ELF-1 (cell line): ENCODE data around the gene ZFYVE28.
A peak's percentile ranks its signal among the peaks of the same experiment; 100 is the strongest.

Experiments used
- DNase-seq: peaks from one replicate; pipeline ENCODE4 v3.0.0-alpha.2; 2016; ENCODE audit warnings: low read depth, low spot score

The ZFYVE28 gene

DNA sequence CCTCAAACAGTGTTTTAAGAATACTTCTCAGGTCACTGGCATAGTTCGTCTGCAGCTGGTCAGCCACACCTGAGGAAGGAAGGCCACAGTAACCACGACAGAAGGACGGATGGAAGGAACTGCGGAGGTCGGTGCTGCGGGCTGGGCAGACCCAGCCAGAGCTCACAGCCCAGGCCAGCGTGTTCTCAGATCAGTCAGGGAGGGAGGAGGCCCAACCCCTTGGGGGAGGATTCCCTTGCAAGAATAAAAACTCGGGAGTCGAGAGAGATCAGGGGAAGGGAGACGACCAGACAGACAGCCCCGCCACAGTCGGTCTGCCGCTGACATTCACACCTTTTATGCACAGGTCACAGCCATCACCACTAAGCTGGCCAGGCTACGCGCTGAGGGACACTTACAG lies 145.2 kb downstream of the ZFYVE28 start:
- DNase-seq = no peak

DNA sequence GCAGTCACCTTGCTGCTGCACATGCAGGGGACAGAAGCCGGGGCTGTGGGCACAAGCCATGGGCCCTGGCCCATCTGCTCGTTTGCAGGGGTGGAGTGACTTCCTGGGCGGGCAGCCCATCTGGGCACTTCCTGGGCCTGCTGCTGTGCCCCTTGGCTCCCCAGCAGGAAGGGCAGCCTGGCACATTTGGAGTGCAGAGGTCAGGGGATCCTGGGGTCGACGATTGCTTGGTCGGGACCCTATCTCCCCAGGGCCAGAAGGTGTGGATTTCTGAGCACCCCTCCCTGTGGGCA lies 145.7 kb downstream of the ZFYVE28 start:
- DNase-seq = no peak

DNA sequence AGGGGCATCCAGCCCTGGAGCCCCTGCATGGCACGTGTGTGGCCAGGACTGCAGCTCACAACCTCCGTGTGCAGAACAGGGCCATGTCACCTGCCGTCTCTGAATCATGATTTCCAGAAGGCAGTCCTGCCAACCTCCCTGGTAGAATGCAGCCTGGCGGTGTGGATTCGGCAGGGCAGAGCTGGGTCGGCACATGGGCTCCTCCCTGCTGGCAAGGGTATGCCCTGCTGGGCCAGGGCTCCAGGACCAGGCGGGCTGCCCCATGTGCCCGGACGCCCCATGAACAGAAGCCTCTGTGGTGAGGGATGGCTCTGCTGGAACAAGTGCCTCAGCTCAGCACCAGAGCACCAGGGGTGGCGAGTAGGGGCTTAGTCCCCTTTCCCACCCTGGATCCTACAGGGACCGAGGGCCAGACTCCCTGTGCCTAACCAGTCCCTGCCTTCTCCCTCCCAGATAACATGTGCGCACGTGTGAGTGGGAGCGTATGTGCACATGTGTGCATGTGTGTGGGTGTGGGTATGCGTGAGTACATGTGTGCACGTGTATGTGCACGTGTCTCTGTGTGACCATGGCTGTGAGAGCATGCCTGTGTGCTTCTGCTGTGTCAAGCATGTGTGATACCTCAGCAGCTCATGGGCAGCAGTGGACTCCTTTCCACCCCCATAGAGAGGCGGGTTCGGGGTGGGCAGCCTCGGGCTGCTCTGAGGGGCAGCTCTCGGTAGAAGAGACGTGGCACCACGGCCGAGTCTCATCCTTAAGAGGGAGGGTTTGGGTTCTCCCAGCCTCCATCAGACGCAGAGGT lies 146.2 kb downstream of the ZFYVE28 start:
- no peak for DNase-seq

DNA sequence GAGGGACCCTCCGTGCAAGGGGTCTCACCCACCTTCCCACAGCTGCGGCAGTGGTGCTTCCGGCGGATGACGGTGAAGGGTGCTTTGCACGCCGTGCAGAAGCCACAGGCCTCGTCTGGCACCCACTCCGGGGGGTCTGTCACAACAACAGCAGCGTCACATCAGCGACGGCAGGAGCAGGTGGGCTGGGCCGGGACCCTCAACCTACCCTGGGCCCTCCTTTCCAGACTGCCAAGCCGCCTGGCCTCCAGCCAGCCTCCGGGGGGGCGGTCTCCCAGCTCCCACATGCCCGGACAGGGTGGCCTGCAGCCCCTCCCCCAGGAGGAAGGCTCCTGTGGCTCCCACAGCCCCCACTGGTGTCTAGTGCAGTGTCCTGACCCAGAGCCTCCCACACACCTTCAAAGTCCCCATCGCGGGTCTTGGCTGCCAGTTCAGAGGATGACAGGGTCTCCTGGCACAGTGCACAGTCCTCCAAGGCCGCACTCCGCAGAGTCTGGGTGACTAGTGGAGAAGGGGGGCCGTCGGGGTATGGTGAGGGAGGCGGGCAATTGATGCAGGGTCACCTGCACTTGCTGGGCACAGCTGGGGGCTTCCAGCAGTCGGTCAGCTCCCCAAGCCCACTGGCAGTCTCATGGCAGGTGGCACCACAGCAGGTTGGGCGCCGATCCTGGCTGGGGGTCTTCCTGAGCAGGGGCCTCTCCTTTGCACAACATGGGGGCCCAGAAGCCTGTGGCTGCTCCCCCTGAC lies 147.0 kb downstream of the ZFYVE28 start:
- DNase-seq = no peak

DNA sequence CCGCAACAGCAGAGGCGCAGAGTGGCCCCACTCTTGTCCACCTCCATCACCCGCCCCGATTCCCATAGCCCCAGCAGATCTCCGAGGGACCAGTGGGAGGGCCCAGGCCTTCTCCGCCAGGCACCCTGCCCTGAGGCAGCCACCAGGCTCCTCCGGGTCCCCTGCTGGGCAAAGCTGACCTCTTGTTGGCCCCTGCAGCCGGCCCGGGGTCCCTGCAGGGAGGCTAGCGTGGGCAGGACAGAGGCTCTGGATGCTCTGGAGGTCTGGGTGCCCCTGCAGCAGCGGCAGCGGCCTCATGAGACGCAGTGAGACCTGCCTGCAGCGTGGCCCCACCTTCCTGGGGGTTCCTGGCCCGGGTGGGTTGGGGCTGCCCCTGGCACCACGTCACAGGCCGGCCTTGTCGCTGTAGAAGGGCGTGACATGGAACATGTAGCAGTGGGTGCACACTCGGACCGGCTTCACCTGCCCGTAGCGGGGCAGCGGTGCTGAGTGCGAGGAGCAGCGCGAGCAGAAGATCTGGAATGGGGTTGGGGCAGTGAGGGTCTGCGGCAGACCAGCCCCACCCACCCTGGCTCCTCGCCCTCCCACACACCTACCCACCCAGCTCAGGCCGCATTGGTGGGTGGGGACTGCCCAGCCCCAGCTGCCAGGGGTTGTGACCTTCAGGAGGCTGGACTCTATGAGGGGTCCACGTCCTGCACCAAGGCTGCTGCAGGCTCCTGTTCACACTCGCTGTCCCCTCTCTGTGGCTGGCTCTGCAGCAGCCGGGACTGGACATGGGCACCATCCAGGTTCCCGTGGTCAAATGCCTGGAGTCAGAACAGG lies 147.9 kb downstream of the ZFYVE28 start:
- DNase-seq = no peak

DNA sequence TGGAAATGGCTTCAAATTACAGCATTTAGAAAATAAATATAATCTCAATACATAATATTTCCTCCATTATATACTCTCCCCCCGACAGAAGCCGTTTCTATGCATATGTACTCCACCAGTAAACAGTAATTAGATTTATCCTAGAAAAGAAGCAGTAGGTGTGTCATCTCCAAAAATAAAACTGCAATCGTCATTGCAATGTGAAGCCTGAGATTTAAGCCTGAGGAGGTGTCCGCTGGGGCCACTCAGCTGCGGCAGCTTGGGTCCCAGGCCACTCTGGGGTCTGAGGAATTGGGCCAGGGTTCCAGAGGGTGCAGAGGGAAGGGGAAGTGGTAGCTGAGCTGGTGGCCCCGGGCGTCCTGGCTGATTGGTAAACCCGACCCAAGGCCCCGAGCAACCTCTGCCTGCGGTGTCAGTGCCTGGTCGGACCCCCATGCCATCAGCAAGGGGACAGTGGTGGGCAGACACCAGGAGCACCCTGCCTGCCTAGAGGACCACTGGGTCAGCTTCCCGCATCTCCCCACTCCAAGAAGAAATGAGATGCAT lies 148.8 kb downstream of the ZFYVE28 start:
- DNase-seq = no peak

DNA sequence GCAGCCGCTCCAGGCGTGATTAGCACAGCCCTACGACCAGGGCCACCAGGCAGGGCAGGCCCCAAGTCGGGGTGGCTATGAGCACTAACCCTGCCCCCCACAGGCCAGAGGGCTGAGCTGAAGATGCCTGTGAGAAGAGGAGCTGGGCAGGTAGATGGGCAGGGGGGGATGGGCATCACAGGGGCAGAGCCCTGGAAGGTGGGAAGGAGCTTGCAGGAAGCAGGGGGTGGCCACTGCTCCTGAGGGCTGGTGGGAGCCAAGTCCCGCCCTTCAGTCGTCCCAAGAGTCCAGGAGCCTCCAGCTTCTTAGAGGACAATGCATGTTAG lies 149.3 kb downstream of the ZFYVE28 start:
- DNase-seq = no peak

DNA sequence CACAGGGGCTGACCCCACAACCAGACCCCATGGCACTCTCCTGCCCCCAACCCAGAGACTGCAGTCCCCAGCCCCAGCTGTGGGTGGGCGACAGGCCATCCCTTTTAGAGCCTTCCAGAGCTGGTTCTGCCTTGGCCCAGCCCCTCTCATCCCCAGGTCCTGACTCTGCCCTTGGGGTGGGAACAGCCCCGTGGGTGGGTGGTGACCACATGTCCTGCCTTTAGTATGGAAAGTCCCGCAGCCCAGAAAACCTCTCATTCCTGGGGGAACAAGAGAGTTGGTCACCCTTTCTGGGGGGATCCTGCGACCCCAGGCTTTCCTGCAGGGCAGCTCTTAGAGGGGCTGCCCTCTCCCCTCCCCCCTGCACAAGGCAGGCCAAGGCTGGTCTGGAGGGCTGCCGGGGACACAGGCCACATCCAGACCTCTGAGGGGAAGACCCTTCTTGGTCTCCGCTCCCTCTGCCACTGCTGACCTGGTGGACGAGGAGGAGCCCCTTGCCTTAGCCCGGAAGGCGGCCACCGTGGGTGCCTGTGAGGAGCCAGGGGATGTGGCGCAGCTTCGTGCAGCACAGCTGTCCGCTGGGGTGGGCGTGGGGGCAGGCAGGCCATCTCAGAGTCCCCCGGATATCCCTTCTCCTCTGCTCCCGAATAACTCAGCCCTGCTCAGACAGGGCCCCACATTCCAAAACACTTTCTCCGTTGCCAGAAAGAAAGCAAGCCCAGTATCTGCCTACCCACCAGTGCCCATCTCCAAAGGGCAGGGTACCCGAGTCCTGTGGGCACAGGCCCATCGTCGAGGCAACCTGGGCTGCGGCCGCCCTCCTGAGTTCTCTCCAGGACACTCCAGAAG lies 149.9 kb downstream of the ZFYVE28 start:
- DNase-seq = no peak

DNA sequence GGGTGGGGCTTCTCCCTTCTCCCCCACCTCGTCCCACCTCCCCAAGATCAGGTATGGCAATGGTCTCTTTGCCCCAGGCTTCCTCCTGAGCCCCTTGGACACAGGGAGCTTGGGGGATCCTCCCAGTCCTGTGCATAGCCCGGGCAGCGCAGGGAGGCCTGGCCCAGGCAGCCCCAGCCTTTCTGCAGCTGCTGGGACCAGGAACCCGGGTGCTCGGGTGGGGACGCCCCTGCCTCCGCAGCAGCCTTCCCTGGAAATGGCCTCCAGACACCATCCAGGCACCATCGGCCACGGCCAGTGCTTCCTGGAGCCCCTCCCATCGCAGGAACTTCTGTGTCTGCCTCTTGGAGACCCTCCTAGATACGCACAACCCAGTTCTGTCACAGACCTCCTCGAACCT lies 150.6 kb downstream of the ZFYVE28 start:
- DNase-seq = no peak

DNA sequence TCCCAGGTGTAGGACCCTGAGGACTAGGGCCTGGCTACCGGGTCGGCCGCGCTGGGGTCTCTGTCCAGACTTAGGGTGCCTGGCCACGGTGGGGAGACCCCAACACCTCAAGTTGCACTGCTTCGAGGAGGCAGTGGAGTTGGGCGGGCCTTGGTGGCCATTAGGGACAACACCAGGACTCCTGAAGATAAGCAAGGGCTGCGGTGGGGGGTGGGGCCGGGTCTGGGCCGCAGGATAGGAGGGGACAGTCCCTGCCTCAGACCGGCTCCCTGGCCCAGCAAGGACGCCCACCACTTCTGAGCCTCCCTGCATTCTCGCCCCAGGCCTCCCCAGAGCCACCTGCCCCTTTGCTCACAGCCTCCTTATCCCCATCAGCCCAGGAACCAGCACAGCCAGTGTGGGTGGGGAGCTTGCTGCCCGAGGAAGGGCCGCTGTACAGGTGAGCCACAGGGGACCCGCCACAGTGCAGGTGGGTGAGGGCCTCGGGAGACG lies 151.1 kb downstream of the ZFYVE28 start:
- DNase-seq = no peak

DNA sequence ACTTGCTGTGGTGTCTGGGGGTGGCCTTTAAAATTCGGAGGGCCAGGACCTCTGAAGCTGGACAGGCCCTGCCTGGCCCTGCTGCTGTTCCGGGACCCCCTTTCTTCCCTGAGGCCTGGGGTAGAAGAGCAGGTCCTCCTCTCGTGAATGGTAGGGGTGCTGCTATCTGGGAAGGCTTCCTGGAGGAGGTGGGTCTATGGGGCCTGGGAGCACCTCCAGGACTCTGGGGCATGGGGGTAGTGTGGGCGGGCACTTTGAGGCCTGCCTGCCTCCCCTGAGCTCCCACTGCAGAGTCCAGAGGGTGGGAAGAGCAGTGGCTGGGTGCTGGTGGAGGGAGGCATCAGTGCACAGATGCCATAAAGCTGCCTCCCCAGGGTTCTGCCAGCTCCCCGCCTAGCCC lies 151.6 kb downstream of the ZFYVE28 start:
- DNase-seq = no peak

DNA sequence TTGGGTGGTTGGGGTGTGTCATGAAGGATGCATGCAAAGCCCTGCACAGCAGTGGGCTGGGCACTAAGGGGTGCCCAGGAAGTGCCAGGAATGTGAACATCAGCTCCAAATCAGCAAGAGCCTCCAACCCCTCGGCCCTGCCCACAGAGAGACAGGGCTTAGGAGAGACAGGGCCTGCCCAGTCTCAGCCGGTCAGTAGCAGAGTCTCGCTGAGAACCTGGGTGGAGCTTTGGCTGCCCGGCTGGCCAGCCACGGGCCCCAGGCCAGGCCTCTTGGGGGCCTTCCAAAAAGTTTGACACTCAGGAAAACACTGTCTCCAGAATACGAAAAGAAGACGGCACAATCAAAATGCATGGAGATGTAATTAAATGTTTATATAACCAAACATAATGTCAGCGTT lies 152.3 kb downstream of the ZFYVE28 start:
- no peak for DNase-seq

DNA sequence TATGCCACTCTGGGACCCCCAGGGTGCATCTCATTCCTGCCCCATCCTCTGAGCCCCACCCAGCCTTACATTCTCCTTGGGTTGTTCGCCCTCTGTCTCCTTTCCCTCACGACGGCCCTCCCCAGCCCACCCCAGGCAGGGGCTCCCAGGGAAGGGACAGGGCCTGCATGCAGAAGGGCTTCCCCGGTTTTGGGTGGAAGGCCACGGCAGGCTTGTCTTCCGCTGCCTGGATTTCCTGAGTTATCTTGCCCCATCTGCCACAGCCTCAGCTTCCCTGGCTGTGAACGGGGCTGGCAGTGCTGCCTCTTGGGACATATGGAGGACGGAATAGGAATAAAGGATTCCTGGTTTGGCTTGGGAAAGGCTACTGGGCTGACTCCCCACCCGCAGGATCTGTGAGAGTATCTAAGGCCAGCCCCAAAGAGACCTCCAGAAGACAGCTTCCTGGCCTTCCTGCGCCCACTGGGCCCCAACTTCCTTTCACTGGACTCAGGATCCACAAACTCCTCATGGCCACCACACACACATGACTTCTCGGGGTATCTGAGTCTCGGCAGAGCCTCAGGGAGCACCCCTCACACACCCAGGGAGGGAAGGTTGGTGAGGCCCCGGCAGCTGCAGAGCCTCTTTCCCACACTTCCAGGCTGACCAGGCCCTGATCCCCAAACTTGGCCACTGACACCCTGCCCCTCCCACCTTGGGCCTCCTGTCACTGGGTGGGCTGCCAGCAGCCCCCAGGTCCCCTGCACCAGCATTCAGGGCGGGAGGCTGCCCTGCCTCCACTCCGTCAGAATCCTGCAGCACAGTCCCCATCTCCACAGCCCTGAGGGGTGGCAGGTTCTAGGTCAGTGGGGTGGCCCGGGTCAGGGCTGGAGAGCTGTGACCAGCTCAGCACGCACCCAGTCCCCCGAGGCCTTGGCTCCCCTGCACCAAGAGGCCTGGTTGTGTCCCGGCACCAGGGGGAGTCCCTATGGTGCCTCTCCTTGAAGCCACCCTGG lies 153.0 kb downstream of the ZFYVE28 start:
- DNase-seq = no peak

DNA sequence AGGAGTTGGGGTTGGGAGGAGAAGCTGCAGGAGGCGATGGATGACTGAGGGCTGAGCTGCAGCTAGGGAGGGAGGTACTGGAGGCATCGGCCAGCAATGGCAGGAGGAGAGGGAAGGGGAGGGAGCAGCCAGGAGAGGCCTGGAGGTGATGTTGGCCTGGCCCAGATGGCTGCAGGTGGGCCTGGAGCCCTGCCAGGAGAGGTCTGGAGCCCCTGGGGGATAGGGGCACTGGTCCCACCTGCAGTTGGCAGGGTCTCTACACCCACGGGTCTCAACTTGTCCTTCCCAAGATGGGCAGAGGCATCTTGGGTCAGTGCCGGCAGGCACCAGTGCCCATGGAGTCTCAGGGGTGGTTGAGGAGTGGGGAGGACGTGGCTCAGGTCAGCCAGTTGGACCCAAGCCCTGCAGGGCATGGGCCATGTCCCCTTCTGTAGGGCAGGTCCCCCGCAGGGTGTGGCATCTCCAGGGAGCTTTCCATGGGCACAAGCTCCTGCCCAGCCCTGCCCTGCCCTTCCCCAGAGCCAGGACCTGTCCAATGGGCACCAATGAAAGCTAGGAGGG lies 153.9 kb downstream of the ZFYVE28 start:
- no peak for DNase-seq

DNA sequence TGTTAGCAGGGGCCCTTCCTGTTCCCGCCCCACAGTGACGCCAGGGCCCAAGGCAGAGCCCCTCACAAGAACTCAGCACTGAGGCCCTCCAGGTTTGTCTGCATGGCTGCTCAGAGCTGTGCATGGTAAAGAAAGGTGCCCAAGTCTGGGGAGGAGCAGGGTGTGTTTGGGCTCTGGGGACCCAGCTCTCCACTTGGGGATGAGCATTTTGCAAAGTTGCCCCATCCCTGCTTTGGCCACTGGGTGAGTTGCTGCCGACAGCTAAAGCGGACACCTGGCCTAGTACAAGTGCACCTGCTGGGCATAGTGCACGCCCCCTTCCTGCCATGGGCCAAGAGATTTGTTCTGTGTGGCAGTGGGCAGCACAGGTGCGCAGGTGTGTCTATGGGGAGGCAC lies 154.5 kb downstream of the ZFYVE28 start:
- DNase-seq = no peak

DNA sequence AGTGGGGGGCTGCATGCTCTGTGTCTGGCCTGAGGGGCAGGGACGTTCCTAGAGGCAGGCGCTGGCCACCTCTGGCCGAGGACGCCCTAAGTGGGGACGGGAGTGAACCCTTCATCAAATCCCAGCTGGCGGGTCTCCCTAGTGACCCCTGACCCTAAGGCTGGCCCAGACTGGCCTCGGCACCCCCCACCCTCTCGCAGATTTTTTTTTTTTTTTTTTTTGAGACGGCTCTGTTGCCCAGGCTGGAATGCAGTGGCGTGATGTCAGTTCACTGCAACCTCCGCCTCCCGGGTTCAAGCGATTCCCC lies 155.5 kb downstream of the ZFYVE28 start:
- no peak for DNase-seq

DNA sequence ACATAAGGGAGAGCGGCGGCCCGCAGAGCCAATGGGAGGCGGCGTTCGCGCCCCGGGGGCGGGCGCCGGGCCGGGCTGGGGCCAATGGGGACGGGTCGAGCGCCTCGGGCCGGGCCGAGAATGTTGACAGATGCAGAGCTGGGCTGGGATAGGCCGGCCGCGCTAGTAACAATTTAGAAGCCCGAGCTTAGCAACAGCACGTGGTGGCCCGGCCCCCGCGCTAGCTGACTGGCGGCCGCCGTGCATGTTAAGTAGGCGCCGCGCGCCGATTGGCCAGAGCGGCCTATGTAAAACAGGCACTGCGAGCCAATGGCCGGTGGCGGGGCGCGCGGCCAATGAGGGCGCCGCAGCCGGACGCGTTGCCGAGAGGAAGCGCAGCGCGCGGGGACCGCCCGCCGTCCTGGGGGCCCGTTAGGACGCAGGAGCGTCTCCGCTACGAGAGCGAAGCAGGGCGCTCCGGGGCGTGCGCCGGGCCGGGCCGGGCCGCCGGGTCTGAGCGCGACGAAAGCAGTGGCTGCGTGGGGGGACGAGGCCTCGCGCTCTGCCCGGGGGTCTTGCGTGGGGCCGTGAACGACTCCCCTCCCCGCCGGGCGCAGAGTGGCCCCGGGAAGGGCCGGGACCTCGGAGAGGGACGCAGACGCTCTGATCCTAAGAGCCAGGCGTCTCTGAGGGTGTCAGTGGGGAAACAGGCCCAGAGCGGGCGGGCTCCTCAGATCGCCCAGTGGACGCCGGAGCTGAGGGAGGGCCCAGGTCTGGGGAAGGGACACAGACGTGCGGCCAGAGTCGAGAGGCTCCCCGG lies 156.1 kb downstream of the ZFYVE28 start:
- peak; percentile 100 for DNase-seq

DNA sequence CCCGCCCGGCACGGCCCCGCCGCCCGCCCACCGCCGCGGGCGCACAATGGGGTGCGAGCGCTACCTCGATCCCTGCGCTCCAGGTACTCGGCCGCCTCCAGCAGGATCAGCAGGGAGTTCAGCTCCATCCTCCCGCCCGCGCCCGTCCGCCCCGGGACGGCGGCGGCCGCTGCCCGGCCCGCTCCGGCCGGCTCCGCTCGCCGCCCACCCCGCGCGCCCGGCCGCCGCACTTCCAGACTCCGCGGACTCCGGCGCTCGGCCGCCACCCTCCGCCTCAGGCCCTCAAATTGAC lies 156.6 kb downstream of the ZFYVE28 start, which contains the start of gene MXD4:
Gene MXD4, minus strand, starts transcription at position 257 of the 292 bp plus-strand sequence. Its CDS starts 129 bp downstream, at position 128.
- DNase-seq = no peak
